DOHH2 (cell line): Measurements from ENCODE around the gene DDN.
A peak's percentile ranks its signal among the peaks of the same experiment; 100 is the strongest.

ENCODE experiments used
- H3F3A ChIP-seq: fragments of 200-600 bp; sonication (generic), shearing (Covaris generic); 2 replicates; pipeline ENCODE4 v1.6.0; 2016; ENCODE audit warnings: antibody characterized with exemption, mild to moderate bottlenecking; ENCODE audit not compliant: control insufficient read depth, insufficient read depth
- H3K27ac ChIP-seq: fragments of 200-600 bp; sonication (generic); 2 replicates; pipeline ENCODE4 v1.5.1; 2014; ENCODE audit warnings: low read depth, mild to moderate bottlenecking, low read length, moderate library complexity
- H3K27me3 ChIP-seq: fragments of 200-600 bp; sonication (generic); 2 replicates; pipeline ENCODE4 v1.6.1; 2014; ENCODE audit warnings: mild to moderate bottlenecking, low read length, mixed read lengths; ENCODE audit not compliant: control insufficient read depth
- H3K36me3 ChIP-seq: fragments of 200-600 bp; sonication (generic); 2 replicates; pipeline ENCODE4 v1.6.1; 2014; ENCODE audit warnings: mild to moderate bottlenecking, low read length, moderate library complexity, mixed read lengths; ENCODE audit not compliant: control insufficient read depth
- H3K4me1 ChIP-seq: fragments of 200-600 bp; sonication (generic); 2 replicates; pipeline ENCODE4 v1.6.1; 2014; ENCODE audit warnings: mild to moderate bottlenecking, low read length, mixed read lengths; ENCODE audit not compliant: control insufficient read depth
- H3K4me2 ChIP-seq: fragments of 200-600 bp; sonication (generic); 2 replicates; pipeline ENCODE4 v1.6.0; 2014; ENCODE audit warnings: mild to moderate bottlenecking, low read length, moderate library complexity
- H3K4me3 ChIP-seq: fragments of 200-600 bp; sonication (generic); 2 replicates; pipeline ENCODE4 v1.5.1; 2014; ENCODE audit warnings: mild to moderate bottlenecking, low read length, mixed read lengths
- H3K79me2 ChIP-seq: fragments of 200-600 bp; sonication (generic); 2 replicates; pipeline ENCODE4 v1.6.1; 2014; ENCODE audit warnings: mild to moderate bottlenecking, low read length, mixed read lengths; ENCODE audit not compliant: control insufficient read depth
- H3K9me2 ChIP-seq: fragments of 200-600 bp; sonication (generic); replicated peaks from 2 replicates; pipeline ENCODE4 v1.6.1; 2014; ENCODE audit warnings: mild to moderate bottlenecking, low read length, mixed read lengths; ENCODE audit not compliant: control insufficient read depth
- H3K9me3 ChIP-seq: fragments of 200-600 bp; sonication (generic); 2 replicates; pipeline ENCODE4 v1.6.1; 2014; ENCODE audit warnings: antibody characterized with exemption, low read length, mixed read lengths; ENCODE audit not compliant: control insufficient read depth, insufficient read depth
- H4K20me1 ChIP-seq: fragments of 200-600 bp; sonication (generic); 2 replicates; pipeline ENCODE4 v1.6.0; 2014; ENCODE audit warnings: low read depth, mild to moderate bottlenecking, antibody characterized with exemption, low read length, moderate library complexity; ENCODE audit not compliant: control insufficient read depth, insufficient read depth
- EZH2phosphoT487 ChIP-seq: fragments of 200-600 bp; sonication (generic); IDR thresholded peaks from 2 replicates; pipeline ENCODE4 v1.6.1; 2017; ENCODE audit warnings: borderline replicate concordance, mild to moderate bottlenecking, antibody characterized with exemption, low read length, moderate library complexity, mixed read lengths
- TF ChIP-seq, protein P1 (sequence below): fragments of 200-600 bp; sonication (generic); IDR thresholded peaks from one replicate; pipeline ENCODE4 v1.5.1; 2014; ENCODE audit warnings: antibody characterized with exemption, mild to moderate bottlenecking, low read depth, low read length; ENCODE audit not compliant: poor library complexity, severe bottlenecking

Gene DDN

DNA sequence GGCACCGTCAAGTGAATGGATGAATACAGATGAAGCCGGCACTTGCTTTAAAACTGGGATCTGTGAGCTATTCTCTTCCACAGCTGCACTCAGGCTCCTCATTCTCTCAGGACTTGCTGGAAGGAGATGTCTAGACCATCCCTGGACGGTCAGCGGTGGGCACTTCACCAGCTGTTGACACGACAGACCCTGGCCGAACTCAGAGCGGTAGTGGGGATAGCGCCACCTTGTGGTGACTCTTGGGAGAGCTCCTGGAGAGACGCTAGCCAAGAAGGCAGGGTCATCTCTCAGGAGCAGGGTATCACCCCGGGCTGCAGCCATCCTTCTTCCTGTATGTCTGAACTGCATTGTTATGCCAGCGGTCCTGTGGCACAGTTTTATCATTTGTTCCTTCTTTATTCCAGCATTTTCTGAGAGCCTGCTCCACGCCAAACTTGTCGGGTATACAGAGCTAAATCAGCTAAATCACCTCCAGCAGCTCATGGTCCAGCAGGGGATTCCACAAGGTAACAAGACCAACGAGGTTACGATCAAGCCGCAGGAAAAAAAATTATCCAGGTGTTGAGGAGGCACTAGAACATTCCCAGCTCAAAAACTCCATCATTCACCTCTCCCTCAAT lies 11.0 kb downstream of the DDN start:
- no peak overlapping the region for H3K4me3 ChIP-seq
- no peaks in the 10 kb centered on the region for H3K79me2 ChIP-seq
- no peaks in the 10 kb centered on the region for H3F3A ChIP-seq
- H4K20me1 ChIP-seq = no peaks in the 10 kb centered on the region
- H3K4me2 ChIP-seq = no peak overlapping the region
- H3K36me3 ChIP-seq = no peaks in the 10 kb centered on the region
- H3K27ac ChIP-seq = no peak overlapping the region
- TF ChIP-seq EZH2phosphoT487 = no peak
- TF ChIP-seq, protein P1, sequence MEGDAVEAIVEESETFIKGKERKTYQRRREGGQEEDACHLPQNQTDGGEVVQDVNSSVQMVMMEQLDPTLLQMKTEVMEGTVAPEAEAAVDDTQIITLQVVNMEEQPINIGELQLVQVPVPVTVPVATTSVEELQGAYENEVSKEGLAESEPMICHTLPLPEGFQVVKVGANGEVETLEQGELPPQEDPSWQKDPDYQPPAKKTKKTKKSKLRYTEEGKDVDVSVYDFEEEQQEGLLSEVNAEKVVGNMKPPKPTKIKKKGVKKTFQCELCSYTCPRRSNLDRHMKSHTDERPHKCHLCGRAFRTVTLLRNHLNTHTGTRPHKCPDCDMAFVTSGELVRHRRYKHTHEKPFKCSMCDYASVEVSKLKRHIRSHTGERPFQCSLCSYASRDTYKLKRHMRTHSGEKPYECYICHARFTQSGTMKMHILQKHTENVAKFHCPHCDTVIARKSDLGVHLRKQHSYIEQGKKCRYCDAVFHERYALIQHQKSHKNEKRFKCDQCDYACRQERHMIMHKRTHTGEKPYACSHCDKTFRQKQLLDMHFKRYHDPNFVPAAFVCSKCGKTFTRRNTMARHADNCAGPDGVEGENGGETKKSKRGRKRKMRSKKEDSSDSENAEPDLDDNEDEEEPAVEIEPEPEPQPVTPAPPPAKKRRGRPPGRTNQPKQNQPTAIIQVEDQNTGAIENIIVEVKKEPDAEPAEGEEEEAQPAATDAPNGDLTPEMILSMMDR = peak; percentile 99
- peaks cover 58% of the 10 kb centered on the region for H3K27me3 ChIP-seq
- H3K9me2 ChIP-seq = no peaks in the 10 kb centered on the region
- no peaks in the 10 kb centered on the region for H3K4me1 ChIP-seq
- H3K9me3 ChIP-seq = no peaks in the 10 kb centered on the region

DNA sequence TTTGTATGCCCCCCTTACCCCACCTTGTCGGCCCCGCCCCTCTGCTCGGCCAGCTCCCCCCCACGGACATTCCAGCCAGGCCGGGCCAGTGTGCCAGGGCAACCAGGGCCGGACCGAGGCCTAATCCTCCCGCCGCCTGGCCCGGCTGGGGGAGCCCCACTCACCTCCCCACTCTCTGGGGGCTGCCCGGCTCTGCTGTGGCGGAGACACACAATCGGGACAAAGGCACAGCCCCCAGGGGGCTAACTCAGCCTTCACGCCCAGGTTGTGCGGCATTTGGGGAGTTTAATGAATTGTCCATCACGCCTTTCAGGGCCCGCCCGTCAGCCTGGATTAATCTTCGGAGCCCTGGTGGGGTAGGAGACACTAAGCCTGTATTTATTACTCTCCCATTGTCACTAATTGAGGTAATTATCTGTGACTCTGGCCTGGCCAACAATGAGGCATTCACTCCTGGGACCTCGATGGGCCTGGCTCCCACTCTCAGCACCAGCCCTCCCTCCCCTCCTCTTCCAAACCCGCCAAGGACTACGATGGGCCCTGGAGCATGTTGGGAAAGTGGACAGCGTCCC lies 12.4 kb downstream of the DDN start:
- H4K20me1 ChIP-seq = no peaks in the 10 kb centered on the region
- no peak overlapping the region for H3K27ac ChIP-seq
- no peaks in the 10 kb centered on the region for H3K79me2 ChIP-seq
- no peak overlapping the region for H3K4me2 ChIP-seq
- H3K36me3 ChIP-seq = no peaks in the 10 kb centered on the region
- TF ChIP-seq, protein P1 = no peak
- TF ChIP-seq EZH2phosphoT487 = no peak
- no peaks in the 10 kb centered on the region for H3K9me2 ChIP-seq
- H3K9me3 ChIP-seq = no peaks in the 10 kb centered on the region
- H3K4me1 ChIP-seq = no peaks in the 10 kb centered on the region
- no peak overlapping the region for H3K4me3 ChIP-seq
- H3K27me3 ChIP-seq = peaks cover 66% of the 10 kb centered on the region
- H3F3A ChIP-seq = no peaks in the 10 kb centered on the region

DNA sequence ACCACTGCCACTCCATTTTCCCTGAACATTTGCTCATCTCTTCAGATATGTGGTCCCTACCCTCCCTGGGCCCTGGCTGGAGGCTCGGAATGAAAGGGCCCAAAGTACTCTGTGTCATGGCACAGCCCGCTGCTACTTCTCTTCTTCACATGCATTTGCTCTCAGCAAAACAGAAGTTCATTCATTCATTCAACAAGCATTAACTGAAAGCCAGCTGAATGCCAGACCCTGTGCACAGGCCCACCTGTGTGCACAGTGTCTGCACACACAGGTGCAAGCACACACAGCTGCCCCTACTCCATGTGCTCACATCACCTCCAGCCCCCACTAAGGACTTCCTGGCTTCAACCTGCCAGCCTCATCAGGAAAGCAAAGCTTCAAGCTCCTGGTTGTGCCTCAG lies 13.3 kb downstream of the DDN start:
- H4K20me1 ChIP-seq = no peaks in the 10 kb centered on the region
- H3K79me2 ChIP-seq = no peaks in the 10 kb centered on the region
- no peaks in the 10 kb centered on the region for H3F3A ChIP-seq
- H3K4me1 ChIP-seq = peaks cover 8% of the 10 kb centered on the region
- peaks cover 71% of the 10 kb centered on the region for H3K27me3 ChIP-seq
- H3K27ac ChIP-seq = no peak overlapping the region
- no peak for TF ChIP-seq EZH2phosphoT487
- TF ChIP-seq, protein P1 = no peak
- H3K36me3 ChIP-seq = no peaks in the 10 kb centered on the region
- no peak overlapping the region for H3K4me3 ChIP-seq
- no peaks in the 10 kb centered on the region for H3K9me3 ChIP-seq
- H3K4me2 ChIP-seq = no peak overlapping the region
- H3K9me2 ChIP-seq = no peaks in the 10 kb centered on the region
